HepG2 (cell line): ENCODE measurements around the gene KREMEN1. TPM values are rescaled to one million over a fixed set of nuclear protein-coding genes. Genes with fewer than 3 reads are reported as not detected.
A peak's percentile ranks its signal among the peaks of the same experiment; 100 is the strongest.

ENCODE experiments used
- ATAC-seq: fragments of 200-7000 bp; cut with Tn5 transposase; 3 replicates; pipeline ENCODE4 v1.9.1; 2020; ENCODE audit warnings: mild to moderate bottlenecking, moderate library complexity
- BruUV-seq: library from RNA; stranded (reverse); fragments of 400-500 nt; replicated peaks from 2 replicates; lab custom pipeline; 2021; lab: Mats Ljungman, UMichigan
- CTCF ChIA-PET: fragments of 300-600 bp; formaldehyde crosslinking; extraction: SDS; loops from one replicate; lab custom pipeline; 2021; ENCODE audit warnings: low total read pairs, inconsistent platforms, low intra/inter-chr PET ratio; lab: Yijun Ruan, JAX
- POLR2A ChIA-PET: fragments of 350-600 bp; sonication (Branson Sonifier 250); formaldehyde crosslinking; loops from one replicate; lab custom pipeline; 2020; ENCODE audit warnings: antibody characterized with exemption, inconsistent platforms; lab: Yijun Ruan, JAX
- DNase-seq: peaks from one replicate; pipeline ENCODE4 v3.0.0-alpha.2; 2015; ENCODE audit warnings: low spot score
- FAIRE-seq: peaks from 3 replicates; lab custom pipeline; 2011; peaks lifted over from hg19 to GRCh38; lab: Jason Lieb, UNC
- H2AFZ ChIP-seq: one replicate; pipeline ENCODE4 v1.6.1; 2011; ENCODE audit warnings: low read length, inconsistent platforms
- H3K27ac ChIP-seq: fragments of 300-600 bp; 3 replicates; pipeline ENCODE4 v1.8.0; 2011; ENCODE audit warnings: mixed run types, mild to moderate bottlenecking, mixed read lengths, low read length, inconsistent platforms; ENCODE audit not compliant: insufficient read depth; ENCODE audit errors: extremely low read length
- H3K27me3 ChIP-seq, 2 experiments: fragments of 200-600 bp in 1 of 2; 2 replicates in 1 of 2; 3 replicates in 1 of 2; pipeline versions ENCODE4 v1.6.0 to v1.8.0; 2011; ENCODE audit warnings: low read length in 2 of 2, mild to moderate bottlenecking in 2 of 2, moderate library complexity in 2 of 2, inconsistent platforms in 1 of 2; ENCODE audit not compliant: insufficient read depth in 2 of 2, control insufficient read depth in 1 of 2
- H3K36me3 ChIP-seq, 2 experiments: fragments of 200-600 bp in 1 of 2; replicated peaks in 1 of 2; 2 replicates in 1 of 2; 3 replicates in 1 of 2; pipeline versions ENCODE4 v1.5.1 to v1.8.0; 2011; ENCODE audit warnings: low read length in 2 of 2, inconsistent platforms in 1 of 2; ENCODE audit not compliant: insufficient read depth in 2 of 2, control insufficient read depth in 1 of 2
- H3K4me1 ChIP-seq: 2 replicates; pipeline ENCODE4 v1.5.1; 2012; ENCODE audit warnings: low read length, inconsistent platforms; ENCODE audit not compliant: insufficient read depth
- H3K4me2 ChIP-seq: 2 replicates; pipeline ENCODE4 v1.6.0; 2011; ENCODE audit warnings: low read depth, low read length, inconsistent platforms
- H3K4me3 ChIP-seq, 3 experiments: fragments of 200-600 bp in 1 of 3; sonication (generic), shearing (Covaris generic) in 1 of 3; replicated peaks in 1 of 3; 2 replicates each; pipeline ENCODE4 v1.5.1; 2011 to 2016; ENCODE audit warnings: low read length in 3 of 3, inconsistent platforms in 2 of 3, low read depth in 2 of 3, mild to moderate bottlenecking in 2 of 3, control low read depth in 1 of 3, mixed read lengths in 1 of 3; ENCODE audit not compliant: insufficient read depth in 1 of 3
- H3K79me2 ChIP-seq: one replicate; pipeline ENCODE4 v1.6.1; 2011; ENCODE audit warnings: low read length, inconsistent platforms; ENCODE audit not compliant: insufficient read depth
- H3K9ac ChIP-seq: 2 replicates; pipeline ENCODE4 v1.6.0; 2011; ENCODE audit warnings: mild to moderate bottlenecking, low read depth, low read length, inconsistent platforms; ENCODE audit not compliant: insufficient read depth
- H3K9me3 ChIP-seq: 2 replicates; pipeline ENCODE4 v1.5.1; 2012; ENCODE audit warnings: mild to moderate bottlenecking, low read length
- H4K20me1 ChIP-seq: 2 replicates; pipeline ENCODE4 v1.6.0; 2011; ENCODE audit warnings: inconsistent platforms, mild to moderate bottlenecking, low read length, moderate library complexity; ENCODE audit not compliant: insufficient read depth
- CAMTA2 ChIP-seq: sonication (generic); formaldehyde crosslinking; IDR thresholded peaks from 2 replicates; pipeline ENCODE4 v1.4.0; 2020; ENCODE audit warnings: mild to moderate bottlenecking, missing genetic modification reagents, borderline replicate concordance
- DMAP1 ChIP-seq: IDR thresholded peaks from 2 replicates; pipeline ENCODE4 v1.6.1; 2016
- FOSL1 ChIP-seq: sonication (generic); formaldehyde crosslinking; IDR thresholded peaks from 2 replicates; pipeline ENCODE4 v1.9.0; 2021; ENCODE audit warnings: missing genetic modification reagents, borderline replicate concordance
- IRX3 ChIP-seq: sonication (generic); formaldehyde crosslinking; IDR thresholded peaks from 2 replicates; pipeline ENCODE4 v1.8.1; 2023; ENCODE audit warnings: mild to moderate bottlenecking, low read depth, missing genetic modification reagents, borderline replicate concordance
- MED1 ChIP-seq: sonication (generic); formaldehyde crosslinking; IDR thresholded peaks from 2 replicates; pipeline ENCODE4 v1.4.0; 2020; ENCODE audit warnings: missing genetic modification reagents
- MIER3 ChIP-seq: IDR thresholded peaks from 2 replicates; pipeline ENCODE4 v1.6.1; 2016; ENCODE audit warnings: missing compliant biosample characterization, borderline replicate concordance
- SAP130 ChIP-seq: IDR thresholded peaks from 2 replicates; pipeline ENCODE4 v1.6.1; 2016; ENCODE audit warnings: low read depth
- YY1 ChIP-seq: IDR thresholded peaks from 2 replicates; pipeline ENCODE4 v1.6.1; 2011; ENCODE audit warnings: low read length, low read depth, moderate library complexity, mild to moderate bottlenecking; ENCODE audit not compliant: insufficient read depth, insufficient replicate concordance
- ZNF121 ChIP-seq: sonication (generic); formaldehyde crosslinking; IDR thresholded peaks from 2 replicates; pipeline ENCODE4 v1.5.0; 2020; ENCODE audit warnings: mild to moderate bottlenecking, missing genetic modification reagents
- ZNF609 ChIP-seq: sonication (generic); formaldehyde crosslinking; IDR thresholded peaks from 2 replicates; pipeline ENCODE4 v1.4.0; 2020; ENCODE audit warnings: mild to moderate bottlenecking, missing genetic modification reagents, borderline replicate concordance
- ZNF710 ChIP-seq: sonication (generic); formaldehyde crosslinking; IDR thresholded peaks from 2 replicates; pipeline ENCODE4 v1.5.0; 2020; ENCODE audit warnings: mild to moderate bottlenecking, missing genetic modification reagents, borderline replicate concordance
- ZNF891 ChIP-seq: sonication (generic); formaldehyde crosslinking; IDR thresholded peaks from 2 replicates; pipeline ENCODE4 v1.5.0; 2020; ENCODE audit warnings: mild to moderate bottlenecking, missing genetic modification reagents
- WGBS: methylation state at CpG from one replicate; pipeline ENCODE4 v1.1.6; 2017; ENCODE audit warnings: low lambda C conversion rate; 5-methylcytosine and 5-hydroxymethylcytosine counted together
- in situ Hi-C: cut with HindIII; loops from 2 replicates; pipeline ENCODE4 v1.10.0; 2017; ENCODE audit warnings: low pct_unique_long_range_greater_than_20kb; ENCODE audit not compliant: extremely low pct_ligation_motif_present
- intact Hi-C: fragments of 100-400 bp; cut with micrococcal nuclease; formaldehyde crosslinking; loops from one replicate; pipeline ENCODE4 v1.10.0; 2022; ENCODE audit not compliant: unreplicated experiment
- polyA plus RNA-seq, 8 experiments: library from polyadenylated mRNA; depleted of rRNA in 3 of 8; stranded (reverse) in 7 of 8; unstranded in 1 of 8; fragments of >200 nt; fragmentation: Illumina TruSeq in 4 of 8; extraction: Trizol in 4 of 8; gene quantifications; 2 replicates each; pipeline versions ENCODE4 v1.2.1 to v1.2.3, GENCODE V29; 2011 to 2016; ENCODE audit warnings: low read depth in 4 of 8, missing spikeins in 1 of 8, mixed read lengths in 1 of 8; ENCODE audit not compliant: insufficient read depth in 1 of 8
- total RNA-seq, 5 experiments: library from RNA; depleted of rRNA; stranded (reverse); fragments of >200 nt; fragmentation: Illumina TruSeq; extraction: Trizol; gene quantifications; 2 replicates each; pipeline ENCODE4 v1.2.3, GENCODE V29; 2016; ENCODE audit warnings: low read depth in 1 of 5

The KREMEN1 gene
- total and polyA plus RNA-seq, 2 of the 13 experiments (the other 11 are each of a cell fraction or from before 2014, with no cell fraction given): 9.8 to 13.8 TPM

- TF ChIP-seq YY1 (peak; percentile 48), ZNF121 (CRISPR knock-in tag) (no peak), IRX3 (CRISPR knock-in tag) (no peak), ZNF891 (CRISPR knock-in tag) (no peak), DMAP1 (CRISPR knock-in tag) (0 out of 2 replicates have a peak, but pooled peaks have one; percentile 11), FOSL1 (CRISPR knock-in tag) (no peak)
Measured at GRCh38 chr22:29072979-29073617, at the start of gene KREMEN1 (continued).

GRCh38 chr22:29023172-29023796 lies 49.6 kb upstream of the KREMEN1 start:
- peaks cover 13 to 52% of the 10 kb centered on the region in 2 experiments for H3K36me3 ChIP-seq
- peaks cover 87% of the 10 kb centered on the region for H3K4me1 ChIP-seq
- no TSS peak for BruUV-seq
- H3K79me2 ChIP-seq: peaks cover 80% of the 10 kb centered on the region
- POLR2A ChIA-PET: interaction anchor here (1.5 to 2.5 kb wide), 3 partner anchors 8 to 18 kb away, joined by 5 to 25 read pairs (median 20); no protein-coding TSS in a partner anchor
- WGBS: 17% methylated on average over 1 of the region's 3 CpGs
- H3K4me2 ChIP-seq: peak overlapping the region; percentile 29
- H3K9ac ChIP-seq: peak overlapping the region; percentile 19; the same call in 1 of the 2 replicates
- DNase-seq (no peak), FAIRE-seq (no peak), ATAC-seq (no peak)
- no peaks in the 10 kb centered on the region for H3K27me3 ChIP-seq
- CTCF ChIA-PET: no interaction called here
- no peak overlapping the region for H3K4me3 ChIP-seq
- H3K27ac ChIP-seq: peak overlapping the region; percentile 69
- intact Hi-C loops (no loop called here), in situ Hi-C loops (no loop called here)
- H2AFZ ChIP-seq: no peak overlapping the region
- H4K20me1 ChIP-seq: no peaks in the 10 kb centered on the region; the same call in 1 of the 2 replicates
- no peaks in the 10 kb centered on the region for H3K9me3 ChIP-seq
- 0 out of 2 replicates have a peak, but pooled peaks have one; percentile 62 for TF ChIP-seq CAMTA2
- no peak for TF ChIP-seq MIER3
- TF ChIP-seq SAP130: peak; percentile 29; the same call in 1 of the 2 replicates
- TF ChIP-seq ZNF609: no peak
- no peak for TF ChIP-seq ZNF710 (CRISPR knock-in tag)
- 0 out of 2 replicates have a peak, but pooled peaks have one; percentile 21 for TF ChIP-seq MED1 (CRISPR knock-in tag)
